GM19328 (cell line): ENCODE data around the gene IGFBP3.

Experiments
- ATAC-seq: cut with Tn5 transposase; IDR thresholded peaks from one replicate; pipeline ENCODE4 v1.9.1; 2021; ENCODE audit warnings: mild to moderate bottlenecking, moderate library complexity; ENCODE audit not compliant: unreplicated experiment

The IGFBP3 gene

GRCh38 chr7:45874408-45875131 lies 46.5 kb downstream of the IGFBP3 start:
- ATAC-seq, result no peak

- ATAC-seq, result no peak
Measured at GRCh38 chr7:45873355-45873754, 47.7 kb downstream of the IGFBP3 start.

- ATAC-seq, result no peak
Measured at GRCh38 chr7:45873035-45873354, 48.1 kb downstream of the IGFBP3 start, which contains the start of gene CCDC201. CCDC201 (minus strand) TSS chr7:45873082; CDS start chr7:45873007, 75 bp downstream.

- ATAC-seq, result no peak
Measured at GRCh38 chr7:45872116-45873034, 48.7 kb downstream of the IGFBP3 start.

GRCh38 chr7:45869426-45869825 lies 51.6 kb downstream of the IGFBP3 start:
- no peak for ATAC-seq

- ATAC-seq, result no peak
Measured at GRCh38 chr7:45867471-45867870, 53.6 kb downstream of the IGFBP3 start.

- ATAC-seq, result no peak
Measured at GRCh38 chr7:45865594-45866410, 55.3 kb downstream of the IGFBP3 start.

- no peak for ATAC-seq
Measured at GRCh38 chr7:45863715-45864114, 57.4 kb downstream of the IGFBP3 start.
